ENCODE measurements around the gene VWF. TPM values are rescaled to one million over a fixed set of nuclear protein-coding genes. Genes with fewer than 3 reads are reported as not detected.

VWF gene
- total and polyA plus RNA-seq, 2 of the 13 experiments (the other 11 are each of a cell fraction or from before 2014, with no cell fraction given), result 0.20 to 0.25 TPM

DNA sequence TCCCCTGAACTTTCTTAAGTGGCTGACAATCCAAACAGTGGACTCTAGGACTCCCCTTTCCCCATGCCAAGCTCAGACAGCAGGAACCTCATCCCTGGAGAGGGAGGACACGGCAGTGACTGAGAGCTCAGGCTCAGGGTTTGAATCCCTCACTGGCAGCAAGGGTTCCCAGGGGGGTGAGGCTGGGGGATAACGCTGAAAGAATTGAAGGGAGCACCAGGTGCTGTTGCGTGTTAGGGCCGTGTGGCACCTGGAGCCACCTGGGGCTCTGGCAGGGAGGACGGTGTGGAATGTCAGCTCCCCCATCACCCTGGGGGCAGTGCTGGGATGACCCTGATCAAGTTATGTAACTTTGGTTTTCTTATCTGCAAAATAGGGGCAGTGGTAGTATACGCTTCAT is 219.5 kb downstream of the VWF start:
- H3K36me3 ChIP-seq (replicated peaks in 1 of 2; ENCODE audit: control insufficient read depth in 1 of 2, insufficient read depth in 2 of 2, low read length in 2 of 2), result no peaks in the 10 kb centered on the region
- WGBS (ENCODE audit: low lambda C conversion rate), result 22% methylated on average over 4 of the region's 6 CpGs
- no peak overlapping the region for H3K4me2 ChIP-seq (ENCODE audit: low read depth, low read length)
- H3K9ac ChIP-seq (ENCODE audit: insufficient read depth, low read depth, low read length), result no peak overlapping the region
- no peak for TF ChIP-seq CC2D1A (CRISPR knock-in tag; IDR thresholded peaks at IDR 0.05)
- TF ChIP-seq NR3C1 (CRISPR knock-in tag; IDR thresholded peaks at IDR 0.05), result no peak
- TF ChIP-seq SP4 (CRISPR knock-in tag; IDR thresholded peaks at IDR 0.05), result no peak
- TF ChIP-seq NCOR1 (IDR thresholded peaks at IDR 0.05; ENCODE audit: borderline replicate concordance, low read length), result no peak
- TF ChIP-seq KDM5B (CRISPR knock-in tag; IDR thresholded peaks at IDR 0.05; ENCODE audit: borderline replicate concordance), result no peak
- TF ChIP-seq IRF2 (CRISPR knock-in tag; IDR thresholded peaks at IDR 0.05), result no peak
- no peak for TF ChIP-seq ZNF260 (CRISPR knock-in tag; IDR thresholded peaks at IDR 0.05; ENCODE audit: borderline replicate concordance, low read depth)
- TF ChIP-seq BRCA1 (CRISPR knock-in tag; IDR thresholded peaks at IDR 0.05), result no peak
- TF ChIP-seq ZNF264 (CRISPR knock-in tag; IDR thresholded peaks at IDR 0.05), result no peak
- TF ChIP-seq, protein P1, sequence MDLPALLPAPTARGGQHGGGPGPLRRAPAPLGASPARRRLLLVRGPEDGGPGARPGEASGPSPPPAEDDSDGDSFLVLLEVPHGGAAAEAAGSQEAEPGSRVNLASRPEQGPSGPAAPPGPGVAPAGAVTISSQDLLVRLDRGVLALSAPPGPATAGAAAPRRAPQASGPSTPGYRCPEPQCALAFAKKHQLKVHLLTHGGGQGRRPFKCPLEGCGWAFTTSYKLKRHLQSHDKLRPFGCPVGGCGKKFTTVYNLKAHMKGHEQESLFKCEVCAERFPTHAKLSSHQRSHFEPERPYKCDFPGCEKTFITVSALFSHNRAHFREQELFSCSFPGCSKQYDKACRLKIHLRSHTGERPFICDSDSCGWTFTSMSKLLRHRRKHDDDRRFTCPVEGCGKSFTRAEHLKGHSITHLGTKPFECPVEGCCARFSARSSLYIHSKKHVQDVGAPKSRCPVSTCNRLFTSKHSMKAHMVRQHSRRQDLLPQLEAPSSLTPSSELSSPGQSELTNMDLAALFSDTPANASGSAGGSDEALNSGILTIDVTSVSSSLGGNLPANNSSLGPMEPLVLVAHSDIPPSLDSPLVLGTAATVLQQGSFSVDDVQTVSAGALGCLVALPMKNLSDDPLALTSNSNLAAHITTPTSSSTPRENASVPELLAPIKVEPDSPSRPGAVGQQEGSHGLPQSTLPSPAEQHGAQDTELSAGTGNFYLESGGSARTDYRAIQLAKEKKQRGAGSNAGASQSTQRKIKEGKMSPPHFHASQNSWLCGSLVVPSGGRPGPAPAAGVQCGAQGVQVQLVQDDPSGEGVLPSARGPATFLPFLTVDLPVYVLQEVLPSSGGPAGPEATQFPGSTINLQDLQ (CRISPR knock-in tag; IDR thresholded peaks at IDR 0.05), result no peak
- DNase-seq (ENCODE audit: low spot score) (no peak), FAIRE-seq (no peak), ATAC-seq (no peak)
- CTCF ChIA-PET (ENCODE audit: low intra/inter-chr PET ratio, low total read pairs), result no interaction called here
- H3K27me3 ChIP-seq (ENCODE audit: control insufficient read depth in 1 of 2, insufficient read depth in 2 of 2, low read length in 2 of 2), result peaks cover 0 to 12% of the 10 kb centered on the region in 2 experiments; a peak in 3 of 5 replicates
- H3K4me3 ChIP-seq (replicated peaks in 1 of 3; ENCODE audit: insufficient read depth in 1 of 3, low read depth in 2 of 3, low read length in 3 of 3), result no peak overlapping the region
- no peaks in the 10 kb centered on the region for H4K20me1 ChIP-seq (ENCODE audit: insufficient read depth, low read length)
- in situ Hi-C loops (cut with HindIII; ENCODE audit: extremely low pct_ligation_motif_present, low pct_unique_long_range_greater_than_20kb) (no loop called here), intact Hi-C loops (cut with micrococcal nuclease; ENCODE audit: unreplicated experiment) (no loop called here)
- H3K4me1 ChIP-seq (ENCODE audit: insufficient read depth, low read length), result no peaks in the 10 kb centered on the region
- POLR2A ChIA-PET, result no interaction called here
- no peaks in the 10 kb centered on the region for H3K9me3 ChIP-seq (ENCODE audit: low read length)
- no TSS peak for BruUV-seq (replicated peaks)
- no peak overlapping the region for H3K27ac ChIP-seq (ENCODE audit: extremely low read length, insufficient read depth, low read length)
- H2AFZ ChIP-seq (ENCODE audit: low read length), result no peak overlapping the region
- no peaks in the 10 kb centered on the region for H3K79me2 ChIP-seq (ENCODE audit: insufficient read depth, low read length)

All from HepG2 (cell line).